ENCODE results near the gene IL7R. TPM values are rescaled to one million over a fixed set of nuclear protein-coding genes. Genes with fewer than 3 reads are reported as not detected.
A peak's percentile ranks its signal among the peaks of the same experiment; 100 is the strongest.

The IL7R gene
- total RNA-seq, 1 experiment from 2014 or later, result 7.7 TPM

DNA sequence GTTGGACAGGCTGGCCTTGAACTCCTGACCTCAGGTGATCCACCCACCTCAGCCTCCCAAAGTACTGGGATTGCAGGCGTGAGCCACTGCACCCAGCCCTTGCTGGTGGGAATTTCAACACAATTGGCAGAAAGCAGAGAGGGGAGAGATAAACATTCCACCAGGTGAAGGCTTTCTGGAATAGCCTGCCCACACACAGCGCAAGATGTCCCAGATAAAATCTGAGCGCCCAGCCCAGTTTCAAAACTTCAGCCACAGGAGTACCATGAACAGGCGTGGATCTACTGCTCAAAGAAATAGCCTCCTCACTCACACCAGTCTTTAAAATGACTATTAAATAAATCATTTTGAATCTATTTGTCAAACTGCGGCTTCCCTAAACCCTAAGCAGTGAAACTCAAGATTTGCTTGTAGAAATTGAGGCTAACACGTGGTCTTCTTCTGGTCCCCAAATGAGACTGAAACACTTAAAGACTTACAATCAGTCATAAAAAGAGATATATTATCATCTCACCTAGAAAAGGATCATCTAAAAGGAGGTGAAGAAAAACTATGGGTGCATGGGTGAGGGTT is 47.0 kb downstream of the IL7R start:
- H3K36me3 ChIP-seq (ENCODE audit: insufficient read depth, low read length, poor library complexity, severe bottlenecking), result no peaks in the 10 kb centered on the region
- no peak for DNase-seq (ENCODE audit: low spot score)
- no TSS peak for BruUV-seq (replicated peaks)
- H3K27ac ChIP-seq (ENCODE audit: low read depth, low read length, poor library complexity, severe bottlenecking), result no peak overlapping the region
- no peak overlapping the region for H3K4me3 ChIP-seq (ENCODE audit: low read depth, low read length, poor library complexity, severe bottlenecking)
- ChIA-PET CTCF (no interaction called here), POLR2A (ENCODE audit: low non-redundant PET) (no interaction called here)
- H3K9me3 ChIP-seq (ENCODE audit: low read depth, low read length, poor library complexity, severe bottlenecking), result peaks cover 3% of the 10 kb centered on the region
- TF ChIP-seq CTCF (conservative IDR thresholded peaks at IDR 0.05; ENCODE audit: low read depth, low read length), result no peak
- TF ChIP-seq EZH2 (IDR thresholded peaks at IDR 0.05; ENCODE audit: borderline replicate concordance, low read depth, low read length, poor library complexity, severe bottlenecking), result no peak
- H3K4me1 ChIP-seq (ENCODE audit: insufficient read depth, low read length, poor library complexity, severe bottlenecking), result no peaks in the 10 kb centered on the region
- intact Hi-C loops (cut with micrococcal nuclease; ENCODE audit: unreplicated experiment), result no loop called here
- no peaks in the 10 kb centered on the region for H3K27me3 ChIP-seq (replicated peaks; ENCODE audit: insufficient read depth, low read depth, low read length, poor library complexity)

GRCh38 chr5:35904443-35905132 is 47.9 kb downstream of the IL7R start:
- Histone ChIP-seq H3K4me3 (ENCODE audit: low read depth, low read length, poor library complexity, severe bottlenecking) (no peak overlapping the region), H3K27ac (ENCODE audit: low read depth, low read length, poor library complexity, severe bottlenecking) (no peak overlapping the region), H3K27me3 (replicated peaks; ENCODE audit: insufficient read depth, low read depth, low read length, poor library complexity) (no peaks in the 10 kb centered on the region), H3K36me3 (ENCODE audit: insufficient read depth, low read length, poor library complexity, severe bottlenecking) (no peaks in the 10 kb centered on the region), H3K9me3 (ENCODE audit: low read depth, low read length, poor library complexity, severe bottlenecking) (peaks cover 3% of the 10 kb centered on the region), H3K4me1 (ENCODE audit: insufficient read depth, low read length, poor library complexity, severe bottlenecking) (no peaks in the 10 kb centered on the region)
- TF ChIP-seq CTCF (conservative IDR thresholded peaks at IDR 0.05; ENCODE audit: low read depth, low read length), result no peak
- no peak for TF ChIP-seq EZH2 (IDR thresholded peaks at IDR 0.05; ENCODE audit: borderline replicate concordance, low read depth, low read length, poor library complexity, severe bottlenecking)
- POLR2A ChIA-PET (ENCODE audit: low non-redundant PET), result no interaction called here
- intact Hi-C loops (cut with micrococcal nuclease; ENCODE audit: unreplicated experiment), result no loop called here
- CTCF ChIA-PET, result no interaction called here
- BruUV-seq (replicated peaks), result no TSS peak
- no peak for DNase-seq (ENCODE audit: low spot score)

GRCh38 chr5:35908228-35908627 is 51.5 kb downstream of the IL7R start:
- no TSS peak for BruUV-seq (replicated peaks)
- peak; percentile 46 for DNase-seq (ENCODE audit: low spot score)
- H3K9me3 ChIP-seq (ENCODE audit: low read depth, low read length, poor library complexity, severe bottlenecking), result peaks cover 3% of the 10 kb centered on the region
- no peaks in the 10 kb centered on the region for H3K4me1 ChIP-seq (ENCODE audit: insufficient read depth, low read length, poor library complexity, severe bottlenecking)
- no peak for TF ChIP-seq EZH2 (IDR thresholded peaks at IDR 0.05; ENCODE audit: borderline replicate concordance, low read depth, low read length, poor library complexity, severe bottlenecking)
- no peak for TF ChIP-seq CTCF (conservative IDR thresholded peaks at IDR 0.05; ENCODE audit: low read depth, low read length)
- intact Hi-C loops (cut with micrococcal nuclease; ENCODE audit: unreplicated experiment), result no loop called here
- no peak overlapping the region for H3K4me3 ChIP-seq (ENCODE audit: low read depth, low read length, poor library complexity, severe bottlenecking)
- no peak overlapping the region for H3K27ac ChIP-seq (ENCODE audit: low read depth, low read length, poor library complexity, severe bottlenecking)
- no peaks in the 10 kb centered on the region for H3K27me3 ChIP-seq (replicated peaks; ENCODE audit: insufficient read depth, low read depth, low read length, poor library complexity)
- ChIA-PET CTCF (no interaction called here), POLR2A (ENCODE audit: low non-redundant PET) (interaction anchor here (0.7 kb wide), 1 partner anchor 121 kb away, joined by 4 read pairs; no protein-coding TSS in a partner anchor)
- no peaks in the 10 kb centered on the region for H3K36me3 ChIP-seq (ENCODE audit: insufficient read depth, low read length, poor library complexity, severe bottlenecking)
